HepG2 (cell line): ENCODE measurements around the gene PHOSPHO2. TPM values are rescaled to one million over a fixed set of nuclear protein-coding genes. Genes with fewer than 3 reads are reported as not detected.

ENCODE experiments used
- ATF6 ChIP-seq: sonication (generic); formaldehyde crosslinking; conservative IDR thresholded peaks from 2 replicates; pipeline ENCODE4 v1.4.0; 2020; ENCODE audit warnings: missing genetic modification reagents
- BCLAF1 ChIP-seq: fragments of 450-650 bp; IDR thresholded peaks from 2 replicates; pipeline ENCODE4 v1.6.1; 2017; ENCODE audit warnings: mild to moderate bottlenecking
- CEBPB ChIP-seq: IDR thresholded peaks from 2 replicates; pipeline ENCODE4 v1.6.1; 2011; ENCODE audit warnings: low read depth, low read length, improper control_type of control experiment, borderline replicate concordance
- CREB1 ChIP-seq, 2 experiments: fragments of 450-650 bp in 1 of 2; IDR thresholded peaks; 2 replicates each; pipeline ENCODE4 v1.6.1; 2016 to 2017; ENCODE audit warnings: control low read depth in 1 of 2, mild to moderate bottlenecking in 1 of 2, missing compliant biosample characterization in 1 of 2, missing genetic modification characterization in 1 of 2
- CREB3 ChIP-seq: sonication (generic); formaldehyde crosslinking; IDR thresholded peaks from 2 replicates; pipeline ENCODE4 v1.5.0; 2020; ENCODE audit warnings: missing genetic modification reagents
- CREM ChIP-seq, 2 experiments: sonication (generic) in 1 of 2; formaldehyde crosslinking in 1 of 2; IDR thresholded peaks; 2 replicates each; pipeline versions ENCODE4 v1.4.0 to v1.6.1; 2016 to 2020; ENCODE audit warnings: antibody characterized with exemption in 1 of 2, mild to moderate bottlenecking in 1 of 2, missing genetic modification reagents in 1 of 2
- DMTF1 ChIP-seq: sonication (generic); formaldehyde crosslinking; IDR thresholded peaks from 2 replicates; pipeline ENCODE4 v1.4.0; 2020; ENCODE audit warnings: mild to moderate bottlenecking, missing genetic modification reagents
- FOSL1 ChIP-seq: sonication (generic); formaldehyde crosslinking; IDR thresholded peaks from 2 replicates; pipeline ENCODE4 v1.9.0; 2021; ENCODE audit warnings: missing genetic modification reagents, borderline replicate concordance
- HIC2 ChIP-seq: sonication (generic); formaldehyde crosslinking; IDR thresholded peaks from 2 replicates; pipeline ENCODE4 v1.9.0; 2022; ENCODE audit warnings: low read depth, missing genetic modification reagents
- KLF15 ChIP-seq: sonication (generic); formaldehyde crosslinking; IDR thresholded peaks from 2 replicates; pipeline ENCODE4 v1.8.1; 2023; ENCODE audit warnings: borderline replicate concordance, mild to moderate bottlenecking, inconsistent platforms, missing genetic modification reagents, mixed read lengths
- MTA1 ChIP-seq: sonication (generic); formaldehyde crosslinking; IDR thresholded peaks from 2 replicates; pipeline ENCODE4 v1.4.0; 2020; ENCODE audit warnings: missing genetic modification reagents, mild to moderate bottlenecking, borderline replicate concordance
- NFE2L2 ChIP-seq: fragments of 150-350 bp; IDR thresholded peaks from 2 replicates; pipeline ENCODE4 v1.6.1; 2014; ENCODE audit warnings: low read length
- PCBP1 ChIP-seq: fragments of 200-400 bp; formaldehyde crosslinking; IDR thresholded peaks from 2 replicates; pipeline ENCODE4 v1.6.1; 2017; ENCODE audit warnings: mild to moderate bottlenecking, low read depth, low read length, borderline replicate concordance
- POLR2G ChIP-seq: fragments of 200-400 bp; formaldehyde crosslinking; IDR thresholded peaks from 2 replicates; pipeline ENCODE4 v1.6.1; 2018; ENCODE audit warnings: mild to moderate bottlenecking, low read depth, low read length, moderate library complexity
- THAP11 ChIP-seq: IDR thresholded peaks from 2 replicates; pipeline ENCODE4 v1.6.1; 2016; ENCODE audit warnings: missing biosample characterization, missing genetic modification reagents
- TOPORS ChIP-seq: sonication (generic); formaldehyde crosslinking; IDR thresholded peaks from 2 replicates; pipeline ENCODE4 v1.8.0; 2023; ENCODE audit warnings: mild to moderate bottlenecking, missing genetic modification reagents
- ZC3H13 ChIP-seq: sonication (generic); formaldehyde crosslinking; IDR thresholded peaks from 2 replicates; pipeline ENCODE4 v1.8.1; 2023; ENCODE audit warnings: mild to moderate bottlenecking, missing genetic modification reagents, moderate library complexity
- ZNF343 ChIP-seq: sonication (generic); formaldehyde crosslinking; IDR thresholded peaks from 2 replicates; pipeline ENCODE4 v1.4.0; 2020; ENCODE audit warnings: mild to moderate bottlenecking, missing genetic modification reagents
- ZNF549 ChIP-seq: sonication (generic); formaldehyde crosslinking; IDR thresholded peaks from 2 replicates; pipeline ENCODE4 v1.5.0; 2020; ENCODE audit warnings: missing genetic modification reagents
- polyA plus RNA-seq, 8 experiments: library from polyadenylated mRNA; depleted of rRNA in 3 of 8; stranded (reverse) in 7 of 8; unstranded in 1 of 8; fragments of >200 nt; fragmentation: Illumina TruSeq in 4 of 8; extraction: Trizol in 4 of 8; gene quantifications; 2 replicates each; pipeline versions ENCODE4 v1.2.1 to v1.2.3, GENCODE V29; 2011 to 2016; ENCODE audit warnings: low read depth in 4 of 8, missing spikeins in 1 of 8, mixed read lengths in 1 of 8; ENCODE audit not compliant: insufficient read depth in 1 of 8
- total RNA-seq, 5 experiments: library from RNA; depleted of rRNA; stranded (reverse); fragments of >200 nt; fragmentation: Illumina TruSeq; extraction: Trizol; gene quantifications; 2 replicates each; pipeline ENCODE4 v1.2.3, GENCODE V29; 2016; ENCODE audit warnings: low read depth in 1 of 5

PHOSPHO2 gene
- total and polyA plus RNA-seq, 2 of the 13 experiments (the other 11 are each of a cell fraction or from before 2014, with no cell fraction given), result 6.1 to 11.4 TPM

GRCh38 chr2:169683425-169684134 is 10.7 kb upstream of the PHOSPHO2 start (continued):
- TF ChIP-seq DMTF1 (CRISPR knock-in tag) (no peak), ATF6 (CRISPR knock-in tag) (no peak; the same call in 1 of the 2 replicates), CREM (IDR thresholded peaks at IDR 0.05) (peak; percentile 85), CREM (CRISPR knock-in tag; IDR thresholded peaks at IDR 0.05) (no peak), BCLAF1 (no peak), CREB3 (CRISPR knock-in tag) (no peak), ZC3H13 (CRISPR knock-in tag) (no peak), MTA1 (CRISPR knock-in tag) (no peak), CREB1 (IDR thresholded peaks at IDR 0.05) (no peak), CREB1 (CRISPR knock-in tag; IDR thresholded peaks at IDR 0.05) (peak; percentile 67), THAP11 (CRISPR knock-in tag) (peak; percentile 75), TOPORS (CRISPR knock-in tag) (peak; percentile 45; the same call in 1 of the 2 replicates), CEBPB (peak; percentile 78), PCBP1 (no peak), KLF15 (no peak), NFE2L2 (no peak), ZNF549 (CRISPR knock-in tag) (no peak), ZNF343 (no peak), POLR2G (peak; percentile 82), HIC2 (CRISPR knock-in tag) (peak; percentile 68; the same call in 1 of the 2 replicates), FOSL1 (CRISPR knock-in tag) (no peak)
